Measurements from ENCODE around the gene EPHA2. TPM values are rescaled to one million over a fixed set of nuclear protein-coding genes. Genes with fewer than 3 reads are reported as not detected.

The EPHA2 gene
- total RNA-seq, 2 experiments from 2014 or later, result 0.15 TPM; not detected in 1

- ChIA-PET POLR2A (no interaction called here), CTCF (ENCODE audit: unreplicated experiment) (no interaction called here)
- no peaks in the 10 kb centered on the region for H4K20me1 ChIP-seq (ENCODE audit: insufficient read depth, low read length)
- TF ChIP-seq EZH2phosphoT487 (IDR thresholded peaks at IDR 0.05; ENCODE audit: borderline replicate concordance, low read depth, low read length), result no peak
- TF ChIP-seq CTCF (conservative IDR thresholded peaks at IDR 0.05; ENCODE audit: low read length), result no peak
- H3K36me3 ChIP-seq (ENCODE audit: insufficient read depth, low read length), result no peaks in the 10 kb centered on the region
- H2AFZ ChIP-seq (ENCODE audit: low read length), result no peak overlapping the region
- H3K4me3 ChIP-seq (ENCODE audit: low read depth, low read length, poor library complexity, severe bottlenecking), result no peak overlapping the region
- intact Hi-C loops (cut with micrococcal nuclease; ENCODE audit: unreplicated experiment), result no loop called here
- H3K27ac ChIP-seq (ENCODE audit: low read depth, low read length, poor library complexity, severe bottlenecking), result no peak overlapping the region
- BruUV-seq (replicated peaks), result no TSS peak
- no peaks in the 10 kb centered on the region for H3K9me2 ChIP-seq (ENCODE audit: insufficient read depth, low read length)
- no peak for DNase-seq (ENCODE audit: low spot score)
- H3K4me2 ChIP-seq (ENCODE audit: low read length), result no peak overlapping the region
- H3K79me2 ChIP-seq (ENCODE audit: insufficient read depth, low read depth, low read length), result no peaks in the 10 kb centered on the region
- H3K4me1 ChIP-seq (ENCODE audit: insufficient read depth, low read length, poor library complexity, severe bottlenecking), result no peaks in the 10 kb centered on the region
- H3K9me3 ChIP-seq (ENCODE audit: low read length), result no peaks in the 10 kb centered on the region
Observed at GRCh38 chr1:16175610-16176553, 20.0 kb upstream of the EPHA2 start.

DNA sequence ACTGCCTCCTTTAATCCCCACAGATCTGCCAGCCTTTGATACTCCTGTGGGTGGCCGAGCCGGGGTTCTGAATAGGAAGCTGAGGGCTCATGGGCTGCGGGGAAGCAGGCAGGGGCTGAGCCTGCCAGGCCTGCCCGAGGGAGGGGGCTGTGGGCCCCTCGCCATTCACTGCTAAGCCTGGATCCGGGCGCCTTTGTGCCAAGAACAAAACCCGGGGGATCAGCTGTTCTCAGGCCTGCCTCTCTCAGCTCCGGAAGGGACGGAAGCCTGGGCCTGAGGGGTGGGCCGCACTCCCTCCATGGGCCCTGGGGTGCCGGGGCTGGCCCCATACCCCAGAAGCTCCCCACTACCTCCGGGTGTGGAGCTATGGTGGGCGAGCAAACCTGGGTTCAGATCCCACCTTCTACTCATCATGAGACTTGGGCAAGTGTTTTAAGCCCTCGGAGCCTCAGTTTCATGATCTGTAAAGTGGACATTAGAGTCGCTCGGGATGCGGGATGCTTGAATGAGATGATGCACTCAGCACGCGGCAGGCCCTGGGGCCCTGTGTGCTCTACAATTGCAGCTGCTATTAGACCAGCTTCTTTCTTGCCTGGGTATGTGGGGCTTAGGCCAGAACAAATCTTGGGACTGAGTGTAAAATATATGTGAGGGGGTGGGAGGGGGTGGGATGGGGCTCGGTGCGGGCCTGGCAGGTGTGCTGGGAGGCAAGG, 19.2 kb upstream of the EPHA2 start:
- no TSS peak for BruUV-seq (replicated peaks)
- Histone ChIP-seq H3K79me2 (ENCODE audit: insufficient read depth, low read depth, low read length) (no peaks in the 10 kb centered on the region), H3K36me3 (ENCODE audit: insufficient read depth, low read length) (no peaks in the 10 kb centered on the region), H3K4me2 (ENCODE audit: low read length) (no peak overlapping the region), H4K20me1 (ENCODE audit: insufficient read depth, low read length) (no peaks in the 10 kb centered on the region), H3K9me2 (ENCODE audit: insufficient read depth, low read length) (no peaks in the 10 kb centered on the region), H3K9me3 (ENCODE audit: low read length) (no peaks in the 10 kb centered on the region), H2AFZ (ENCODE audit: low read length) (no peak overlapping the region), H3K27ac (ENCODE audit: low read depth, low read length, poor library complexity, severe bottlenecking) (no peak overlapping the region), H3K4me3 (ENCODE audit: low read depth, low read length, poor library complexity, severe bottlenecking) (no peak overlapping the region), H3K4me1 (ENCODE audit: insufficient read depth, low read length, poor library complexity, severe bottlenecking) (no peaks in the 10 kb centered on the region)
- intact Hi-C loops (cut with micrococcal nuclease; ENCODE audit: unreplicated experiment), result no loop called here
- TF ChIP-seq CTCF (conservative IDR thresholded peaks at IDR 0.05; ENCODE audit: low read length) (no peak), EZH2phosphoT487 (IDR thresholded peaks at IDR 0.05; ENCODE audit: borderline replicate concordance, low read depth, low read length) (no peak)
- CTCF ChIA-PET (ENCODE audit: unreplicated experiment), result no interaction called here
- DNase-seq (ENCODE audit: low spot score), result no peak
- POLR2A ChIA-PET, result interaction anchor here (0.6 kb wide), 1 partner anchor 253 kb away, joined by 3 read pairs; no protein-coding TSS in a partner anchor

Data from OCI-LY7 (cell line).